ENCODE results near the gene SMCP. TPM values are rescaled to one million over a fixed set of nuclear protein-coding genes. Genes with fewer than 3 reads are reported as not detected.

SMCP gene
- total and polyA plus RNA-seq, 2 donors (not counting 1 experiment from before 2014, with no cell fraction given): not detected

DNA sequence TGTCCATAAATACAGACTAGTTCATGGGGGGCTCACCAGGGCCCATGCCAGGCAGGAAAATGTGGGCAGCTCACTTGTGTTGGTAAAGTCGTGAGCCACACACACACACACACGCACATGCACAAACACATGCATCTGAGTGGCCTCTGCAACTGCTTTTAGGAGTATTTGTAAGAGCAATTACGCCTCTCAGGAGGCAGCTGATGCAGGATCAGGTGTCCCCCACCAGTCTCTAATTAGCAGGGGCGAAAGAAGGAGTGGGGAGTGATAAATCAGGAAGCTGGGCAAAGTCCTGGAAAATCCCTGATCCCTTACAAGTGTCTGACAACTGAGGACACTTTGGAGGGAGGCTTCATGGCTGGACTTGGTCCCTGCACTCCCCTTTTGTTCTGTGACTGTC, 24.5 kb downstream of the SMCP start:
- H3K36me3 ChIP-seq (replicated peaks in 1 of 2; ENCODE audit: control extremely low read depth in 1 of 2, control insufficient read depth in 1 of 2, extremely low read depth in 1 of 2, insufficient read depth in 2 of 2, low read length in 1 of 2): no peaks in the 10 kb centered on the region
- no peak overlapping the region for H3K4me3 Mint-ChIP-seq
- H3K4me3 ChIP-seq (ENCODE audit: control extremely low read depth in 1 of 5, extremely low read depth in 1 of 5, insufficient read depth in 1 of 5, low read depth in 2 of 5, low read length in 4 of 5): no peak overlapping the region
- H3K27me3 Mint-ChIP-seq: peaks cover 37% of the 10 kb centered on the region
- H2AFZ ChIP-seq (ENCODE audit: insufficient read depth, low read depth, low read length, poor library complexity, severe bottlenecking): no peak overlapping the region
- H3K4me1 ChIP-seq (ENCODE audit: control insufficient read depth in 2 of 2, insufficient read depth in 2 of 2, low read length in 2 of 2): no peaks in the 10 kb centered on the region
- peaks cover 0 to 9% (median under 1%) of the 10 kb centered on the region in 4 experiments for H3K27me3 ChIP-seq (replicated peaks in 1 of 4; ENCODE audit: control extremely low read depth in 1 of 4, control insufficient read depth in 3 of 4, insufficient read depth in 4 of 4, low read length in 3 of 4)
- H4K20me1 ChIP-seq (ENCODE audit: control insufficient read depth, insufficient read depth, low read length, poor library complexity, severe bottlenecking): no peaks in the 10 kb centered on the region
- POLR2A ChIA-PET: no interaction called here
- CTCF ChIA-PET: no interaction called here
- no peaks in the 10 kb centered on the region for H3K4me1 Mint-ChIP-seq
- H3K4me2 ChIP-seq (replicated peaks; ENCODE audit: low read depth, low read length, poor library complexity, severe bottlenecking): no peak overlapping the region
- TF ChIP-seq, protein P1, sequence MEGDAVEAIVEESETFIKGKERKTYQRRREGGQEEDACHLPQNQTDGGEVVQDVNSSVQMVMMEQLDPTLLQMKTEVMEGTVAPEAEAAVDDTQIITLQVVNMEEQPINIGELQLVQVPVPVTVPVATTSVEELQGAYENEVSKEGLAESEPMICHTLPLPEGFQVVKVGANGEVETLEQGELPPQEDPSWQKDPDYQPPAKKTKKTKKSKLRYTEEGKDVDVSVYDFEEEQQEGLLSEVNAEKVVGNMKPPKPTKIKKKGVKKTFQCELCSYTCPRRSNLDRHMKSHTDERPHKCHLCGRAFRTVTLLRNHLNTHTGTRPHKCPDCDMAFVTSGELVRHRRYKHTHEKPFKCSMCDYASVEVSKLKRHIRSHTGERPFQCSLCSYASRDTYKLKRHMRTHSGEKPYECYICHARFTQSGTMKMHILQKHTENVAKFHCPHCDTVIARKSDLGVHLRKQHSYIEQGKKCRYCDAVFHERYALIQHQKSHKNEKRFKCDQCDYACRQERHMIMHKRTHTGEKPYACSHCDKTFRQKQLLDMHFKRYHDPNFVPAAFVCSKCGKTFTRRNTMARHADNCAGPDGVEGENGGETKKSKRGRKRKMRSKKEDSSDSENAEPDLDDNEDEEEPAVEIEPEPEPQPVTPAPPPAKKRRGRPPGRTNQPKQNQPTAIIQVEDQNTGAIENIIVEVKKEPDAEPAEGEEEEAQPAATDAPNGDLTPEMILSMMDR (IDR thresholded peaks at IDR 0.05): no peak
- no peak for TF ChIP-seq EZH2 (IDR thresholded peaks at IDR 0.05; ENCODE audit: borderline replicate concordance, insufficient read depth, low read depth, low read length, poor library complexity, severe bottlenecking)
- no peak overlapping the region for H3K27ac ChIP-seq (ENCODE audit: low read length in 2 of 2)
- WGBS (ENCODE audit: insufficient coverage): 90% methylated on average over 1 of the region's 4 CpGs
- no peaks in the 10 kb centered on the region for H3K9me3 Mint-ChIP-seq (ENCODE audit: insufficient read depth)
- no peak overlapping the region for H3K27ac Mint-ChIP-seq
- H3K9me3 ChIP-seq (ENCODE audit: control extremely low read depth in 1 of 3, control insufficient read depth in 2 of 3, insufficient read depth in 1 of 3, low read length in 2 of 3): no peaks in the 10 kb centered on the region
- ATAC-seq (ENCODE audit: low read depth) (no peak), DNase-seq (no peak)
- H3K9ac ChIP-seq (ENCODE audit: low read length): no peak overlapping the region
- no peaks in the 10 kb centered on the region for H3K79me2 ChIP-seq (ENCODE audit: control insufficient read depth, insufficient read depth, low read length)
- intact Hi-C loops (cut with micrococcal nuclease): no loop called here

DNA sequence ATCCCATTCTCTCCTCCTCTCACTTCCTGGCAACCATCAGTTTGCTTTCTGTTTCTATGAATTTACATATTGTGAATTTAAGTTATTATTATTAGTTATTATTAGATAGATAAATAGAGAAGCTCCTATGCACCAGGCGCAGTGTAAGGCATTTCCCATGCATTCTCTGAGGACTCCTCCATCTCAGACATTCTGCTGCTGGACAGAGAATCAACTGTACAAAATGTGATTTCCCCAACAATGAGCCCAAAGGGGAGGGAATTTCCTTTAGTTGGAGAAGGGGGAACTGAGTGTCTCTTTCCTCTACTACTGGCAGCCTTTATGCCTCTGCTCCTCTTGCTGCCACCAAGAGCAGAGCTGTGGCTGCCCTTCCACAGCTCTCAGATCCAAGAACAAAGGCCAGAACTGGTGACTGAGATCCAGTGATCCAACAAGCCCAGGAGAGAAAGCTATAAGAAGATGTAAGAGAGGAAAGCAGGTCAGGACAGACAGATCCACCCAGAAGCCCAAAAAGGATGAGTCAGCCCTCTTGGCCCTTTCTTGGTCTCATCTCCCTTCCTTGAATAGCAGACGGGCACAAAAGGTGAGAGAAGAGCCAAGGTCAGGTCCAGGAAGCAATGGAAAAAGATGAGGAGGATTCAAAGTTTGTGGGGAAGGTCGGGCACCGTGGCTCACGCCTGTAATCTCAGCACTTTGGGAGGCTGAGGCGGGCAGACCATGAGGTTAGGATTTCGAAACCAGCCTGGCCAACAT, 26.7 kb downstream of the SMCP start:
- ATAC-seq (ENCODE audit: low read depth) (no peak), DNase-seq (no peak)
- Histone ChIP-seq H3K4me2 (replicated peaks; ENCODE audit: low read depth, low read length, poor library complexity, severe bottlenecking) (no peak overlapping the region), H4K20me1 (ENCODE audit: control insufficient read depth, insufficient read depth, low read length, poor library complexity, severe bottlenecking) (no peaks in the 10 kb centered on the region), H3K4me3 (ENCODE audit: control extremely low read depth in 1 of 5, extremely low read depth in 1 of 5, insufficient read depth in 1 of 5, low read depth in 2 of 5, low read length in 4 of 5) (no peak overlapping the region), H3K79me2 (ENCODE audit: control insufficient read depth, insufficient read depth, low read length) (no peaks in the 10 kb centered on the region), H3K9me3 (ENCODE audit: control extremely low read depth in 1 of 3, control insufficient read depth in 2 of 3, insufficient read depth in 1 of 3, low read length in 2 of 3) (peaks cover 0 to 4% (median 0%) of the 10 kb centered on the region in 3 donors), H2AFZ (ENCODE audit: insufficient read depth, low read depth, low read length, poor library complexity, severe bottlenecking) (no peak overlapping the region), H3K9ac (ENCODE audit: low read length) (no peak overlapping the region), H3K27me3 (replicated peaks in 1 of 4; ENCODE audit: control extremely low read depth in 1 of 4, control insufficient read depth in 3 of 4, insufficient read depth in 4 of 4, low read length in 3 of 4) (peaks cover 0 to 16% (median under 1%) of the 10 kb centered on the region in 4 experiments), H3K36me3 (replicated peaks in 1 of 2; ENCODE audit: control extremely low read depth in 1 of 2, control insufficient read depth in 1 of 2, extremely low read depth in 1 of 2, insufficient read depth in 2 of 2, low read length in 1 of 2) (no peaks in the 10 kb centered on the region), H3K4me1 (ENCODE audit: control insufficient read depth in 2 of 2, insufficient read depth in 2 of 2, low read length in 2 of 2) (no peaks in the 10 kb centered on the region), H3K27ac (ENCODE audit: low read length in 2 of 2) (no peak overlapping the region)
- Mint-ChIP-seq H3K4me3 (no peak overlapping the region), H3K9me3 (ENCODE audit: insufficient read depth) (no peaks in the 10 kb centered on the region), H3K4me1 (no peaks in the 10 kb centered on the region), H3K27me3 (peaks cover 45% of the 10 kb centered on the region), H3K27ac (no peak overlapping the region)
- ChIA-PET POLR2A (no interaction called here), CTCF (no interaction called here)
- TF ChIP-seq, protein P1 (IDR thresholded peaks at IDR 0.05): no peak
- intact Hi-C loops (cut with micrococcal nuclease): no loop called here
- 96% methylated on average over 4 of the region's 7 CpGs for WGBS (ENCODE audit: insufficient coverage)
